Activated naive CD4-positive, alpha-beta T cell treated with anti-CD3 and anti-CD28 coated beads, Interleukin-2, amount 50 U/mL, for 16 hours (primary cell): ENCODE measurements around the gene C1GALT1C1L.
"Not testable (repeated sequence)": the region's sequence is repeated elsewhere in the genome, so short reads cannot be mapped to it uniquely, and the experiment has no call there.

Experiments used
- DNase-seq: peaks from one replicate; pipeline ENCODE4 v3.0.0-alpha.2; 2020

C1GALT1C1L gene

GRCh38 chr2:43676322-43677050 lies at the start of gene C1GALT1C1L:
Gene C1GALT1C1L (minus strand): TSS chr2:43676429. CDS start chr2:43676322, 107 bp downstream.
- peak; percentile 22 for DNase-seq

- DNase-seq: no peak
These were observed 49.5 kb upstream of the C1GALT1C1L start for GRCh38 chr2:43725711-43726246.

- no peak for DNase-seq
These were observed 48.7 kb upstream of the C1GALT1C1L start for GRCh38 chr2:43724728-43725526.

- DNase-seq: no peak
These were observed 42.4 kb upstream of the C1GALT1C1L start for GRCh38 chr2:43718530-43719124.

GRCh38 chr2:43717322-43717721 lies 41.1 kb upstream of the C1GALT1C1L start:
- no peak for DNase-seq

- DNase-seq: no peak
These were observed 39.3 kb upstream of the C1GALT1C1L start for GRCh38 chr2:43715300-43716098.

- DNase-seq: no peak
These were observed 37.9 kb upstream of the C1GALT1C1L start for GRCh38 chr2:43714164-43714563.

GRCh38 chr2:43710866-43711265 lies 34.6 kb upstream of the C1GALT1C1L start:
- no peak for DNase-seq

GRCh38 chr2:43708891-43709290 lies 32.7 kb upstream of the C1GALT1C1L start:
- DNase-seq: no peak

GRCh38 chr2:43708178-43708577 lies 31.9 kb upstream of the C1GALT1C1L start:
- no peak for DNase-seq

- DNase-seq: no peak
These were observed 31.2 kb upstream of the C1GALT1C1L start for GRCh38 chr2:43707255-43708015.

GRCh38 chr2:43701111-43701510 lies 24.9 kb upstream of the C1GALT1C1L start:
- DNase-seq: no peak

- DNase-seq: no peak
These were observed 23.5 kb upstream of the C1GALT1C1L start for GRCh38 chr2:43699761-43700160.

- not testable (repeated sequence) for DNase-seq
These were observed 21.9 kb upstream of the C1GALT1C1L start for GRCh38 chr2:43698140-43698539.

- DNase-seq: no peak
These were observed 16.3 kb upstream of the C1GALT1C1L start for GRCh38 chr2:43692428-43692994.

GRCh38 chr2:43689999-43690398 lies 13.8 kb upstream of the C1GALT1C1L start:
- DNase-seq: no peak

- no peak for DNase-seq
These were observed 9.1 kb upstream of the C1GALT1C1L start for GRCh38 chr2:43685357-43685756.

- not testable (repeated sequence) for DNase-seq
These were observed 1.6 kb upstream of the C1GALT1C1L start for GRCh38 chr2:43677783-43678182.

- no peak for DNase-seq
These were observed 445 bp downstream of the C1GALT1C1L start for GRCh38 chr2:43675646-43676321.

- no peak for DNase-seq
These were observed 19.0 kb downstream of the C1GALT1C1L start for GRCh38 chr2:43657241-43657640.

GRCh38 chr2:43653506-43653905 lies 22.7 kb downstream of the C1GALT1C1L start:
- no peak for DNase-seq
